ENCODE data around the gene ZNF683.

ZNF683 gene

GRCh38 chr1:26401891-26402290 lies 29.3 kb upstream of the ZNF683 start:
- no peak overlapping the region for H3K27ac ChIP-seq
- no peak for TF ChIP-seq CTCF (conservative IDR thresholded peaks at IDR 0.05)
- no peak for TF ChIP-seq ZFX (IDR thresholded peaks at IDR 0.05)

- no peak overlapping the region for H3K27ac ChIP-seq
- TF ChIP-seq CTCF (conservative IDR thresholded peaks at IDR 0.05) = no peak
- no peak for TF ChIP-seq ZFX (IDR thresholded peaks at IDR 0.05)
These were observed 26.5 kb upstream of the ZNF683 start for GRCh38 chr1:26399034-26399433.

GRCh38 chr1:26395754-26396153 lies 23.2 kb upstream of the ZNF683 start:
- H3K27ac ChIP-seq = no peak overlapping the region
- TF ChIP-seq ZFX (IDR thresholded peaks at IDR 0.05) (no peak), CTCF (conservative IDR thresholded peaks at IDR 0.05) (no peak)

- no peak overlapping the region; the same call in 1 of the 2 replicates for H3K27ac ChIP-seq
- TF ChIP-seq CTCF (conservative IDR thresholded peaks at IDR 0.05) (peak; percentile 57), ZFX (IDR thresholded peaks at IDR 0.05) (no peak)
These were observed 18.9 kb upstream of the ZNF683 start for GRCh38 chr1:26391450-26391849.

- H3K27ac ChIP-seq = peak overlapping the region; percentile 40; the same call in 1 of the 2 replicates
- TF ChIP-seq ZFX (IDR thresholded peaks at IDR 0.05) (no peak), CTCF (conservative IDR thresholded peaks at IDR 0.05) (no peak)
These were observed 17.2 kb upstream of the ZNF683 start for GRCh38 chr1:26389604-26390247.

- no peak overlapping the region for H3K27ac ChIP-seq
These were observed 16.4 kb upstream of the ZNF683 start for GRCh38 chr1:26388791-26389445.

More at GRCh38 chr1:26388791-26389445, 16.4 kb upstream of the ZNF683 start:
- TF ChIP-seq ZFX (IDR thresholded peaks at IDR 0.05) (no peak), CTCF (conservative IDR thresholded peaks at IDR 0.05) (no peak)
